ENCODE measurements around the gene CD63.
"Not testable (repeated sequence)": the region's sequence is repeated elsewhere in the genome, so short reads cannot be mapped to it uniquely, and the experiment has no call there.

Gene CD63

GRCh38 chr12:55728939-55729818 is at the start of gene CD63:
CD63 (minus strand) TSS chr12:55729009; CDS start chr12:55728341, 668 bp downstream.
- in situ Hi-C loops (cut with HindIII; ENCODE audit: low sequenced_read_pairs): no loop called here

DNA sequence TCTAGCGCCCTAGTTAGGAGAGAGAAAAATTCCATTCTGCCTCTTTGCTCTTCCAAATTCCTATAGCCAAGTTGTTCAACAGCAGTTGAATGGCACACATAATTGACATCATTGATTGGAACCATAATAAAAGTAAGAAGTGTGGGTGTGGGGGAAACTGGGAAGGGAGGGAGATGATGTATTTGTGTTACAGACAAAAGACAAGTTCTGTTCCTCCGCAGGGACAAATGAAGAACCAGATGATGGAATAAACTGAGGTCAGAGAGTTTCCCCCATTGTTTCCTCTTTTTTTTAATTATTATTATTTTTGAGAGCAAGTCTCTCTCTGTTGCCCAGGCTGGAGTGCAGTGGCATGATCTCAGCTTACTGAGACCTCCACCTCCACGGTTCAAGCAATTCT is 49.0 kb upstream of the CD63 start:
- in situ Hi-C loops (cut with HindIII; ENCODE audit: low sequenced_read_pairs): no loop called here

DNA sequence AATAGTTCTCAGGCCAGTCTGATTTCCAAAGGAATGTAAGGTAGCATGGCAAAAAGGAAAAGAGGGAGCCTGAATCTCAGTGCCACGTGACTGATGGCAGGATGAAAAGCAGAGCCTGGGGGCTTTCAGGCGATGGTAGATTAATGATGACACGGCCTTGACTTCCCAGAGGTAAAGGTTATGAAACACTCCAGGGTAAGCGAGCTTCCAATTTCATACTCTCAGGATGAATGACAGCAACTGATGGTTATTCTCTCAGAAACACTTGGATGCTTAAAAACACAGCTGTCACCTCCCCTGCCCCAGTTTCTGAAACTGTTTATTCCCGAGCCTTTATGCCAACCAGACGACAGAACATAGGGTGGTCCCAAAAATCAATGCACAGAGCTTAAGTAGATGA is 42.9 kb upstream of the CD63 start:
- in situ Hi-C loops (cut with HindIII; ENCODE audit: low sequenced_read_pairs): no loop called here

GRCh38 chr12:55767156-55767555 is 38.3 kb upstream of the CD63 start:
- in situ Hi-C loops (cut with HindIII; ENCODE audit: low sequenced_read_pairs): no loop called here

DNA sequence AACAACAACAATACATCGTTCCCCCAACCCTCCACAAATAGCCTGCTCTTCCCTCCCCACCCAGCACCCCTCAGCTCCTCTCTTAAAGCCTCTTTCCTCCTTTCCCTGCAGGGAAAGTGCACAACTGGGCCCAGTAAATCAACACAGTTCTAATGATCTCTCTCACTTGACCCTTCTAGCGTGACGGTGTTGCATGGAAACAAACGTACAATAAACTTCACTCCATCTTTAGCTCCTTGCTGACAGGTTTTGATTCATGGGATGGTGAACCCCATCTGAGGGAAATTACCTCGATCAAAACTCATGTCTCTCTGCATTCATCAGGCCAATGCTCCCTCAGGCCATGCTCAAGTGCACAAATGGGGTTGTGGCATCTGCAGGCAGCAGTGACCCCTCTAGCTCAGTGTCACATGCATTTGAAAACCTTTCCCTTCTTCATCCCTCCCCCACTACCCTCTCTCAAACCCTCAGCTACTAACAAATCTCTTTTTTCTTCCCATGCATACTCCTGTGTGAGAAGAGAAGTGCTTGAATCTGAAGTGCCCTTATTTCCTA is 37.0 kb upstream of the CD63 start:
- in situ Hi-C loops (cut with HindIII; ENCODE audit: low sequenced_read_pairs): no loop called here

- in situ Hi-C loops (cut with HindIII; ENCODE audit: low sequenced_read_pairs): no loop called here
Measured at GRCh38 chr12:55762646-55763045, 33.8 kb upstream of the CD63 start.

- in situ Hi-C loops (cut with HindIII; ENCODE audit: low sequenced_read_pairs): no loop called here
Measured at GRCh38 chr12:55760663-55761062, 31.9 kb upstream of the CD63 start.

DNA sequence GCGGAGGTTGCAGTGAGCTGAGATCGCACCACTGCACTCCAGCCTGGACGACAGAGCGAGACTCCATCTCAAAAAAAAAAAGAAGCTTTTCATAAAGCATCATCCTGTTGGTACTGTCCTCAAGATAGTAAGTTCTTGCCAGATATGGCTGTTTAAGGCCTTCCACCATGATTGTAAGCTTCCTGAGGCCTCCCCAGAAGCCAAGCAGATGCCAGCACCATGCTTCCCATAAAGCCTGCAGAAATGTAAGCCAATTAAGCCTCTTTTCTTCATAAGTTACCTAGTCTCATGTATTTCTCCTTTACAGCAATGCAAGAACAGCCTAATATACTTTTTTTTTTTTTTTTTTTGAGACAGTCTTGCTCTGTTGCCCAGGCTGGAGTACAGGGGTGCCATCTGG is 29.8 kb upstream of the CD63 start:
- in situ Hi-C loops (cut with HindIII; ENCODE audit: low sequenced_read_pairs): not testable (repeated sequence)

- in situ Hi-C loops (cut with HindIII; ENCODE audit: low sequenced_read_pairs): no loop called here
Measured at GRCh38 chr12:55757701-55758100, 28.9 kb upstream of the CD63 start.

DNA sequence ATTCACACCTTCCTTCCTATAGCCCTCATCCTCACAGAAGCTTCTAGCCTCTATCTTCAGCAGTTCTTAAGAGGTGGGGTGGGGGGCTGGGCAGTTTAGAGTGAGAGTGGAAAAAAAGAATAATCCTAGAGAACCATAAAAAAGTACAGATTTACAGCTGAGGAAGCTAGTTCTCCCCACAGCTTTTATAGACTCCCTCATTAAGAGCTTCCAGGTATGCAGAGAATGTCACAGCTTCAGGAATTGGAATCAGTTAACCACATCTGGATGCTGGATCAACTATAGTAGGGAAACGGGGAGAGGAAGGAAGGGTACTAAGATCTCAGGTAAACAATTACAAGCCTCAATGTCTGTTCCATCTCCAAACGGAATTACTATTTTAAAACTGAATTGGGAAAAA is 26.4 kb upstream of the CD63 start:
- in situ Hi-C loops (cut with HindIII; ENCODE audit: low sequenced_read_pairs): no loop called here

- in situ Hi-C loops (cut with HindIII; ENCODE audit: low sequenced_read_pairs): no loop called here
Measured at GRCh38 chr12:55748230-55748993, 19.6 kb upstream of the CD63 start.

DNA sequence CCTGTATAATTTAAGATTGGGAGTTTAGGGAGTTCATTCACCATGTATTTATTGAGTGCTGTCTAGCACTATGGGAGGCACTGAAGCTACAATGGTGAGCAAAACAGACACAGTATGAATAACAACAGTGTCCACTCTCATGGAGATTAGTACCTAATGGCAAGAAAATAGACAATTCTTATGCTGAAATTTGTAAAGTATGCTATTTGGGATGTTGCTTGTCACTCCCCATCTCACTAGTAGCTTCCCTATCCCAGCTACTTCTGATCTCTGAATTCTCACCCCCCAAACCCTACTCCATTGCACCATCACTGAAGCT is 18.1 kb upstream of the CD63 start:
- in situ Hi-C loops (cut with HindIII; ENCODE audit: low sequenced_read_pairs): no loop called here

GRCh38 chr12:55746174-55746912 is 17.5 kb upstream of the CD63 start:
- in situ Hi-C loops (cut with HindIII; ENCODE audit: low sequenced_read_pairs): no loop called here

- in situ Hi-C loops (cut with HindIII; ENCODE audit: low sequenced_read_pairs): no loop called here
Measured at GRCh38 chr12:55745361-55746173, 16.8 kb upstream of the CD63 start.

DNA sequence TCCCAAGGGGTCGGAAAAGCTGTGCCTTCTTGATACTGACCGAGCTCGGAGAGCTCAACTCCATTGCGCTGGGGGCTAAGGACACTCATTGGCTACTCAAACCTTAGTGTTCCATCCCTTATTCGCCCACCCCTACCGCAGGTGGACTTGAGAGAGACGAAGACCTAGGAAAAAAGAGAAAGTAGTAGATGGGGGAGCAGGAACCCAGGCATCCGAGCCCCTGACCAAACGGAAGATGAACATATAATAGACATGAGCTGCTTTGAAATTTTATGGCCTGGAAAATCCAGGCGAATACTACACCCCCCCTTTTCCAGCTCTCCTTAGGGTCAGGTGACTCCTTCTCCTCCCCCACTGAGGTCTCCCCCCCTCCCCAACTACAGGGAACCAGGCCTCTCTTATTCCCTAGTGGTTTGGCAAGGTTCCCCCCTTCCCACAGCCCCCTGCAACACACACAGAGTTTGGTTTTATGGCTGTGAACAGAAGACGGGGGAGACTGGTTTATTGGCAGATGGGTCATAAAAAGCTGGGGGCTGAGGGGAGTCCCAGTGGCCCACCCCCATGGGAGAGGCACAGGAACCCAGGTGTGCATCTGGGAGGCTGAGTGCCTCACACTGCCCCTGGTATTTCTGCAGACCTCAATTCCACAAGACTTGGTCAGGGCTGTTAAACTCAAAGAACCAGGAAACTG is 15.7 kb upstream of the CD63 start:
- in situ Hi-C loops (cut with HindIII; ENCODE audit: low sequenced_read_pairs): no loop called here

GRCh38 chr12:55743406-55744339 is 14.9 kb upstream of the CD63 start:
- in situ Hi-C loops (cut with HindIII; ENCODE audit: low sequenced_read_pairs): no loop called here

GRCh38 chr12:55742719-55743405 is 14.1 kb upstream of the CD63 start, which contains the start of gene GDF11:
GDF11 (plus strand) TSS chr12:55743122; CDS start chr12:55743317, 195 bp downstream.
- in situ Hi-C loops (cut with HindIII; ENCODE audit: low sequenced_read_pairs): no loop called here
